ENCODE results near the gene DHRSX.

- TF ChIP-seq, protein P1, sequence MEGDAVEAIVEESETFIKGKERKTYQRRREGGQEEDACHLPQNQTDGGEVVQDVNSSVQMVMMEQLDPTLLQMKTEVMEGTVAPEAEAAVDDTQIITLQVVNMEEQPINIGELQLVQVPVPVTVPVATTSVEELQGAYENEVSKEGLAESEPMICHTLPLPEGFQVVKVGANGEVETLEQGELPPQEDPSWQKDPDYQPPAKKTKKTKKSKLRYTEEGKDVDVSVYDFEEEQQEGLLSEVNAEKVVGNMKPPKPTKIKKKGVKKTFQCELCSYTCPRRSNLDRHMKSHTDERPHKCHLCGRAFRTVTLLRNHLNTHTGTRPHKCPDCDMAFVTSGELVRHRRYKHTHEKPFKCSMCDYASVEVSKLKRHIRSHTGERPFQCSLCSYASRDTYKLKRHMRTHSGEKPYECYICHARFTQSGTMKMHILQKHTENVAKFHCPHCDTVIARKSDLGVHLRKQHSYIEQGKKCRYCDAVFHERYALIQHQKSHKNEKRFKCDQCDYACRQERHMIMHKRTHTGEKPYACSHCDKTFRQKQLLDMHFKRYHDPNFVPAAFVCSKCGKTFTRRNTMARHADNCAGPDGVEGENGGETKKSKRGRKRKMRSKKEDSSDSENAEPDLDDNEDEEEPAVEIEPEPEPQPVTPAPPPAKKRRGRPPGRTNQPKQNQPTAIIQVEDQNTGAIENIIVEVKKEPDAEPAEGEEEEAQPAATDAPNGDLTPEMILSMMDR (conservative IDR thresholded peaks at IDR 0.05 in 1 of 2, IDR thresholded peaks at IDR 0.05 in 1 of 2; ENCODE audit: low read depth in 1 of 2, low read length in 2 of 2) = no peak
- no peak for TF ChIP-seq EZH2 (IDR thresholded peaks at IDR 0.05; ENCODE audit: low read length, missing control alignments)
Observed at GRCh38 chrX:2427737-2428136, 73.0 kb downstream of the DHRSX start.
